ENCODE data around the gene PDE7B.

GRCh38 chr6:135944120-135944519, 92.6 kb downstream of the PDE7B start:
- no peak for TF ChIP-seq SMARCC2 (IDR thresholded peaks at IDR 0.05)
- no peak for TF ChIP-seq IKZF1 (IDR thresholded peaks at IDR 0.05)
- no peak for TF ChIP-seq ZNF704 (CRISPR knock-in tag; IDR thresholded peaks at IDR 0.05; ENCODE audit: borderline replicate concordance)
- TF ChIP-seq ZNF644 (CRISPR knock-in tag; IDR thresholded peaks at IDR 0.05; ENCODE audit: low read depth): no peak
- TF ChIP-seq ZBTB21 (CRISPR knock-in tag; IDR thresholded peaks at IDR 0.05): no peak
- no peak for TF ChIP-seq TP53 (CRISPR knock-in tag; conservative IDR thresholded peaks at IDR 0.05)
- TF ChIP-seq CTCF (CRISPR knock-in tag; IDR thresholded peaks at IDR 0.05): no peak
- TF ChIP-seq TBL1XR1 (IDR thresholded peaks at IDR 0.05; ENCODE audit: borderline replicate concordance, low read length, partially characterized antibody): no peak
- TF ChIP-seq ELK4 (CRISPR knock-in tag; IDR thresholded peaks at IDR 0.05; ENCODE audit: borderline replicate concordance): no peak
- no peak for TF ChIP-seq MEF2D (CRISPR knock-in tag; IDR thresholded peaks at IDR 0.05)
- TF ChIP-seq ZFP62 (CRISPR knock-in tag; IDR thresholded peaks at IDR 0.05): no peak
- no peak for TF ChIP-seq NPAS2 (CRISPR knock-in tag; IDR thresholded peaks at IDR 0.05; ENCODE audit: borderline replicate concordance)
